Hippocampal formation (tissue), 2 donors: Measurements from ENCODE around the gene S100A10.

Source experiments
- DNase-seq, 2 donors: peaks; one replicate each; lab custom pipeline; 2025; lab: John Stamatoyannopoulos, UW

Gene S100A10

DNA sequence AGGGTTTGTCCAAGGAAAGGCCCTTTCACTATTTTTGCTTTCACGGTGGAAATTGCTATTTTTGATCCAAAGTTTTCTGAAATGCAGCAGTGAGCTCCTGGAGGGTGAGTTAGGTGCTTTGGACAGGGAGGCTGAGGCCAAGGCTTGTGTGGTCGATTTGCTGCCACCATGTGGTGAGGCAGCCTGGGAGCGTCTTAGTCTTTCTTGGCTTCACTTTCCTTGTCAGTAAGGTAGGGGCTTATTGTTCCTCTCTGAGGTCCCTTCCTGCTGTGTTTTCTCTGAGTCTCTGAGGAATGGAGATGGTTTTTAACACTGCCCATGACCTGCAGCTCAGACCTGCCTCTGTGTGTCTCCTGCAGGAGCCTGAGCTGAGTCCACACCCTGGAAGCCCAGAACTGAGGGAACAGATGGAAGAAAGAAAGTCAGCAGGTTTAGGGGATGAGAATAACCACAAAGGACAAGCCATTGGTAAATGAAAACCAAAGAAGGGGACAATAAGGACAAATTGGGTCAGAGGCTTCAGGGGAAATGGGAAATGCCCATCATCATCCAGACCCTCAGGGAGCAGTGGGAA, 20.1 kb upstream of the S100A10 start:
- DNase-seq, result no peak

DNA sequence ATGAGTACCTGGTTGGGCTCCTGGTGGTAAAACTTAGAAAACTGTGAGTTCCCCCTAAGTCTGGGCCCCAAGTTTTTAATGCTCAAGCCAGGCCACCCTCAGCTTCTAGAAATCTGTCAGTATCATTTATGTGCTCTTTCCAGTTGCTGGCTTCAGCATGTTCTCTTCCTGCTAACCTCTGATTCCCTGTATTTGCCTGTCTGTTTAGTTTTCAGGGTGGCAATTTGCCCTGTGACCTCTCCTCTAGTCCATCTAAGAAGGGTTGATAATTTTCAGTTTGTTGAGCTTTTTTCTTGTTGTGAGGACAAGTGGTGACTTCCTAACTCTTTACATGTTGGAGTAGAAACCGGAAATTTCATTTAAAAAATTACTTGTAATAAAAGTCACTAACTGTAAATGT, 16.0 kb upstream of the S100A10 start:
- no peak for DNase-seq

DNA sequence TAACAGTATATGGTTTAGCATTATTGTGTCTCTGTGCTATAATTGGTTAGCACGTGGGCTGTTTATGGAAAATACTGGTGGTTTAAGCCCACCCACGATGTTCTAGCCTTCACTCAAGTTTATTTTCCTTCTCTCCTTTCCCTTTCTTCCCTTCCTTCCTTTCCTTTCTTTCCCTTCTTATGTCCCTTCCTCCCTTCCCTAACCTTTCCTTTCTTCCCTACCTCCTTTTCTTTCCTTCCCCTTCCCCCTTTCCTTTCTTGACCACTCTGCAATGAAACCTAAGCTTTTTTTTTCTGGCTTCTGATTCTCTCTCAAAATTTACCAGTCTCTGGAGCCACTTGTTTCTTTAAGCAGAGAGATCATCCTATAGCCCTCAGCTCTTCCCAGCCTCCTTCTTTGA, 13.4 kb upstream of the S100A10 start:
- DNase-seq, result no peak

DNA sequence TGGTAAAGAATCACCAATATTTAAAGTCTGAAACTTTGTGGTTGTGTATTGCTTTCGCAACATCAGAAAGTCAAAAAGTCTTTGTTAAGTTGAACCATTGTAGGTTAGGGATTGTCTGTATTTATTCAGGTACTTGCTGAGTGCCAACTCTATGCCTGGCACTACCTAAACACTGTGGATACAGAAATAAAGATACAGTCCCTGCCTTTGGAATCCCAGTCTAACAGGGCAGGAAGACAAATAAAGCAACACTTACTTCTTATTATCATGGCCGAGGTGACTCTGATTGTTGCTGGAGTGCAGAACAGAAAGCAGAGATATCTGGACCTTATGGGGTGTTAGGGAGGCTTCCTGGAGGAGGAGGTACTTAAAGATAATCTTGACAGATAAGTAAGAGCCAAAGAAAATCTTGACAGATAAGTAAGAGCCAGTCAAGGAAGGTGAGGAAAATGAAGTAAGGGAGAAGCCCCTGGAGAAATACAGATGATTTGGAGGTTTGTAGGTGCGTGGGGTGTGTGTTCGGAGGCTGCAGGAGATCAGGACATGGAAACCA, 11.8 kb upstream of the S100A10 start:
- DNase-seq, result no peak

DNA sequence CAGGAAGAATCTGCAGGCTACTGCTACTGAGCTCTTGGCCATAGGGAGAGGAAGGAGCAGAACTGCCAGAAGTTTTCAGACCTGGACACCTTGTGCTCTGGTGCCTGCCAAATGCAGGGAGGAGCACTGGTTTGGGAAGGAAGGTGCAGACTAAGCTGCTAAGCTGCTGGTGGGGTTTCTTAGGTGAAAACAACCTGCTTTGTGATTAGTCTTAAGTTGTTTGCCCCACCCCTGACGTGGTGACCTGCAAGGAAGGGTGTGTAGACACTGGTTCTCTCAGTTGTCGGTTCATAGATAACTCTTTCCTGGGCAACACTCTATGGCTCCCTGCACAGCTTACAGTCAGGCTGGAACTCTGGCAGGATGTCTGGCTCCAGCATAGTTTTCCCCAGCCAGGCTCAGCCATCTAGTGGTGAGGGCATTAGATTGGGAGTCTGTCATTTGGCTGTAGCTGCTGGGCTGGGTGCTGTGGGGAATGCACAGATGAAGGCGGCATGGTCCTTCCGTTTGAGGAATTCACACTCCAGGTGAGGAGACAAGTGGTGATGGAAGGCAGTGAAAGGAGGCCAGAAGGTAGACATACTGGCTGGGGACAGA, 10.3 kb upstream of the S100A10 start:
- DNase-seq, result no peak

DNA sequence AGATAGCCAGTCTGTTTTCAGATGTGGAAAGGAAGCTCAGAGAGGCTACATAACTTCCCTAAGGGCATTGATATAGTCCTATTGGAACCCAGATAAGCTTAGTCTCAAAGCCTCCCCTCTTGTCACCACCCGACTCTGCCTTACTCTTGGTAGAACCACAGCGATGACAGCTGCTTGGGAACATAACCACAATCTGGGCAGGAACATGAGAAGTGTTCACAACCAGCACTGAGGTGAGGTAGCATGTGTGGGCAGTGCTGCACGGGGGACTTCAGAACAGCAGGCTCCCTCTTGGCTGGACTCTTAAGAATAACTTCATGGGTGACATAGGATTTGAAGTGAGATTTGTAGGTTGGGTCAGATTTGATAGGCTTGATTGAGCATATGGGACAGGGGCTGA, 9.3 kb upstream of the S100A10 start:
- DNase-seq, result no peak

DNA sequence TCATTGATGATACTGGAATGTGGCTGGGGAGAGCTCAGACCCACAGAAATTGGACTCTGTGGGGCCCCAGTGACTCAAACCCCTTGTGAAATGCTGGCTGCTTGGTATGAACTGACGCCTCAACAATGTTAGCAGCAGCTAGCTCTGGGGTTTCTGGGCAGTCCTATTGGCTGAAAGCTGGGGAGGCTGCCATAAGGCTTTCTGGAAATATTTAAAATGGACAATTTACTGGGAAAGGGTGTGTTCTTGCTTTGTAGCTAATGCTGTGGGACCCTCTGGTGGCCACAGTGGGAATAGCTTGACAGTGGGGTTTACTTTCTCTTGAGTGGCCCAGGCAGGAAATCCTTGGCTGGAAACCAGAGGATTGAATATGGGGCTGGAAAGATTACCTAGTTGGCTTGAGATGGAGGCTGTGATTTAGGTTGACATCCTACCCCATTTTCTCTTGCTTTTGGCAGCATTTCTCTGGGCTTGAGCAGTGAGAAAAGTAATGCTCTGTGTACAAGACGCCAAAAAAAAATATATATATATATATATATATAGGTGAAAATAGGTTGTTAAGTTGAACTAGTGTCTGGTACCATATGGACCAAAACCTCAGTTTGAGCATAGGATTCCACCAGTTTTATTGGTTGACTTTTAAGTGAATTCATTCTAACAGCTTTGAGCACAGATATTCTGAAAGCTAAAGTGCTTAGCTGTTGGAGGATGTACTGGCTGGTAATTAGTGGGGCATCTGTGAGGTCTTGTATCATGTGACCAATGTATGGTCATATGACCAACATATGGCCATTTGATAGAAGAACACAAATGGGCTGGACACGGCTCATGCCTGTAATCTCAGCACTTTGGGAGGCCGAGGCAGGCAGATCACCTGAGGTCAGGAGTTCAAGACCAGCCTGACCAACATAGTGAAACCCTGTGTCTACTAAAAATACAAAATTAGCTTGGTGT, 8.2 kb upstream of the S100A10 start:
- peak; percentile 45 to 66 for DNase-seq

DNA sequence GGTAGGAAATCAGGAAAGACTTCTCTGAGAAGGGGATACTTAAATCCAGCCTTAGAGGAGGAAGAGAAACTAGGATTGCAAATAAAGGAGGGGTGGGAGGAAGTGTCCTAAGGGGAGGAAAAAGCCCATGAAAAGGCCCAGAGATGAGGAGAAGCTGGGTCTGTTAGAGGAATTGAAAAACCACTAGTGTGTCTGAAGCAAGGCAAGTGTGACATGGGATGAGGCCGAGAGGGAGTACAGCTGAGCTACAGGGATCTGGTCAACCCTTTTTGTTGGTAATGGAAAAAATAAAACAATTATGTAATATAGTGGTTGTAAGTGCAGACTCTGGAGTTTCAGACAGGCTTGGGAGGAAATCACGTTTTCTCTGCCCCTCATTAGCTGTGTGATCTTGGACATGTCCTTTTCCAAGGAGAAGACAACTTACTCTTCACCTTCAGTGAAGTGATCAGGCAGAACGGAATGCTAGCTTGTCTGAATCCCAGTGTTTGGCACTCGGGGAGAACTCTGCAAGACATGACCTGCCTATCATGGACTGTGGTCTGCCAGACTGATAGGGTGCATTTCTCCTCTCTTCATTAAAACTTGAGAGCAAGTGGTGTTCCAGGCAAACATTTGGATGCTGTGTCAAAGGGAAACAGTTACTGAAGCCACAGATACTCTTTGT, 7.4 kb upstream of the S100A10 start:
- DNase-seq, result no peak

DNA sequence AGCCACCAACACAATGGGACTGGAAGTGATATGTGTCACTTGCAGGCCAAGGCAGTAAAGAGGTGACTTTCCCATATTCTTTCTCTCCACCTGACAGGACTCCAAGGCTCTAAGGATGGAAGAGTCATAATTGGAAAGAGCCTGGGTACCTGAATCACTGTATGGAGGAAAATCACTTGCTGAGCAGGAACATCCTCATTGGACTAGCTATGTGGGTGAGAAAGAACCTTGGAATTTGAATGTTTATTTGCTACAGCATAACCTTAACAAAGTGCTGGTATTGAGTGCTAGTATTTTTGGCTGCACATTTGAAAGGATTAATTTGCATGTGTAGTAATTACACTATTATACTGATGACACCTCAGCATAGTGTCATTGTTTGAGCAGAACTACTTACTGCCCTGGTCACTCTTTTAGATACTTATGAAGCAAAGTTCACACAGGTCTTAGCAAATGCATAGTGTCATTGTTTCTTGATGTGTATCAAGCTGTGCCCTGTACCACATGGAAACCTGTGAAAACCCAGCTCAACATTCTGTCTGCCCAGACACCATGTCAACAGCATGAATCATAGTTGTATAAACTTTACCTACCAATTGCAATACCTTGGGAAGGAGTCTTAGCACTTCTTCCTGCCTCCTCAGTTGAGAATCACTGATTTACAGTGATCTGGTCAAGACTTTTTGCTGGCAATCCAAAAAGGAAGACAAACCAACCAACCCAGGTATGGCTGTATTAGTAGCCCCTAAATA, 5.1 kb upstream of the S100A10 start:
- no peak for DNase-seq

DNA sequence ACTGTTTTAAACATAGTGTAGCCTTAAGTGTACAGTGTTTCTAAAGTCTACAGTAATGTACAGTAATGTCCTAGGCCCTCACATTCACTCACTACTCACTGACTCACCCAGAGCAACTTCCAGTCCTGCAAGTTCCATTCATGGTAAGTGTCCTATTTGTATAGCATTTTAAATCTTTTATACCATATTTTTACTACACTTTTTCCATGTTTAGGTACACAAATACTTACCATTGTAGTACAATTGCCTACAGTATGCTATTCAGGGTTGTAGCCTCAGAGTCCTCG, 3.6 kb upstream of the S100A10 start:
- no peak for DNase-seq

DNA sequence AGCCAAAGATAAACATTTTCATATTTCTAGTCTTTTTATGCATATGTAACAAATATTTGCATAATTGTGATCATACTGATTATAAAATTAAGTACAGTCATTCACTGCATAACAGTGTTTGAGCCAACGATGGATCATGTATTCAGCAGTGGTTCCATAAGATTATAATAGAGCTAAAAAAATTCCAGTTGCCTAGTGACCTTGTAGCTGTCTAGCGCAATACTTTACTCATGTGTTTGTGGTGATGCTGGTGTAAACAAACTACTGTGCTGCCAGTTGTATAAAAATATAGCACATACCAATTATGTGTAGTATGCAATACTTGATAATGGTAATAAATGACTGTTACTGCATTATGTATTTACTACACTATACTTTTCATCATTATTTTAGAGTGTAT, 2.1 kb upstream of the S100A10 start:
- DNase-seq, result no peak

DNA sequence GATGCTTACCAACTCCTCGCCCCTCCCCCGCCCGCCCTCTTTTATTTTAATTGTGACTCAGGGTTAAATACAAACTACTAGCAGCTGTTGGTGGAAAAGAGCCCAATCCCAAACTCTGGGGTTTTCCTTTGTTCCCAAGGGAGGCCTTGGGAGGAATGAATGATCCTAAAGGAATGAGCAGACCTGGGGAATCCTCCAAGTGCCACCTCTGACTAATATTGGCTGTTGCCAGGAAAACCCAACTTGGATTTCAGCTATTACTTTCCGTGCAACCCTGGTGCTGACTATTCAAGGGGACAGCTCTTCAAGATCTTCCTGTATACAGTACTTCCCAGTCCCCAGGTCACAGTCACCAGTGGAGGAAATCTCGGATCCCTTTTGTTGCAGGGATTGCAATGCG, 1.3 kb upstream of the S100A10 start:
- DNase-seq, result no peak

DNA sequence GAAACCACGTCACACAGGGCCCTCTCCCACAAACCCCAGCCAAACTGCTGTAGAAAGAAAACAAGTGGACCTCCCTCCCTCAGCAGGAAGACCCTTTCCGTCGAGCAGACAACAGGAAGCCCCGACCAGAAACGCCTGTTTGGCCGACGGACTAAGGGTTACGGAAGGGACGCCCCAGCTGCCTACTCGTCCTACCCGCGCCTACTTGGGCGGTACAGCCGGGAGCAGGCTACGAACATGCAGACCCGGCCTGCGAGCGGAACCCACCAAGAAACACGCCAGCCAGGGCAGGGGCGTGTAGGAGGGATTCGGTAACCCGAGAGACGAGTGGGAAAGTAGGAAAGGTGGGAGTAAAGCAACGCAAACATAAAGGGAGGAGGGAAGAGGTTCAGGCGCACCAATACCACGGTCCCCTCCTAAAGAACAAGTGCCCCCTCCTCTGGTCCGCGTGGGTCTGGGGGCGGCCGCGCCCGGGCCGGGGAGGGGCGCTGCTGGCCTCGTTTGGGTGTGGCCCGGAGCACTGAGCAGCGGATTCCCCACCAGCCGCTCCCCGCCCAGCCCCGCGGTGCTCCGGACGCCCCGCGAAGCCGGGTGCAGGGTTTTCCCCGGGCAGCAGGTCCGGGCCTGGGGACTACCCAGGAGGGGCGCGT, 450 bp downstream of the S100A10 start:
- DNase-seq, result no peak

DNA sequence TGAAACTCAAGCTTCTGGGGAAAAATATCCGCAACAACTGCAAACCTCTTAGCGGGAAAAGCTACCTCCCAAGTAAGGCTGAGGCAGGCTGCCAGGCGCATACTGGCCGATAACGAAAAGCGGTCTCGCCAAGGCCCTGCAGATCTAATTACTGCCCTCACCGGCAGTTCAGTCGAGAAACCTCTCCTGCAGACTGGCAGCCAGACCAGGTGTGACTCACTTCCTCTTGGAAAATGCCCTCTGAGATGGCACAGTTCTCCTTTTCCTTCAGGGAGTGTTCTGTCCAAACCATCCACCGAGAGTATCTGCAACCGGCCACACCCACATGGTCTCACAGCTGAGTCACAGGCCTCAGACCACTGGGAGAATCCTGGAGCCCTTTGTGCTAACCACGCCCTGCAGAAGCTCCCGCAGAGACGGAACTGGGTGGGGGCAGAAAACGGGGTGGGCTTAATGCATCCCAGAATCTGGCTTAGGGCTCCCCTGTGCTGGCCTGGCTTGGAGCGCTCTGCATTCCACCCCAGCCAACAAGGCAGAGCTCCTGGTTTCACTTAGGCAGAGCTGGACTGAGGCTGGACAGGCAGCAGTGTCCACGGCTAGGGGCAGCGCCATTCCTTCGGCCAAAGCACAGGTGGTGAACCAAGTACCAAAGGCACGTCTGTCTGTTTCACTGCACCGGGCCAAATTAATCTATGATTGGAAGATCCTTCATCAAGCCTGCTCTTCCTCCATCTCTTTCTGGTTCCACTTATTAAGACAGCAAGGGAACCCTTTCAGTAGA, 1.2 kb downstream of the S100A10 start:
- DNase-seq, result no peak

DNA sequence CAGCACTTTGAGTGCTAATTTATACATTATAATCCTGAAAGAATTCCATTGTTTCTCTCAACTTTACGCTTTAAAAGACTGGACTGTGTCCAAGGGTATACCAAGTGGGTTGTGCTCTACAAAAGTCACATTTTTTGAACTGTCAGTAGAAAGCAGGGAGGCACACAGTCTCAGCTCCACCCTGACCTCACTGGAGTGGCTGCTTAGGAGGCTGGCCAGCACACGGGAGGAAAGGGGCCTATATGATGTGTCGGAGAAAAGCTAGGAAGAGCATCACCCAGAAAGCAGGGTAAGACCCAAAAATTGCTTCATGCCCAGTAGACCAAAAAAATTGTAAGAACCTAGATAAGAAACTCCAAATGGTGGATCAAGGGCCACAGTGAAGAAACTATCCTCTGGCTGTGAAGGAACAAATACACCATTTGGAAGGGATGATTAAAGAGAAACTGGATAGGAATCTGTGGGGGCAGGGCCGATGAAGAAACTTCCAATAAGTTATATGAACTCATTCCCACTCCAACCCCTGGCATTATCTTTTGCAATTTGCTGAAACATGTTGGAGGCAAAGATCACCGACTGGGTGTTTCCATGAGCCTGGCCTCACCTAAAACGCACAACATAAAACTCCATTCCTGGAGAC, 1.9 kb downstream of the S100A10 start:
- no peak for DNase-seq

DNA sequence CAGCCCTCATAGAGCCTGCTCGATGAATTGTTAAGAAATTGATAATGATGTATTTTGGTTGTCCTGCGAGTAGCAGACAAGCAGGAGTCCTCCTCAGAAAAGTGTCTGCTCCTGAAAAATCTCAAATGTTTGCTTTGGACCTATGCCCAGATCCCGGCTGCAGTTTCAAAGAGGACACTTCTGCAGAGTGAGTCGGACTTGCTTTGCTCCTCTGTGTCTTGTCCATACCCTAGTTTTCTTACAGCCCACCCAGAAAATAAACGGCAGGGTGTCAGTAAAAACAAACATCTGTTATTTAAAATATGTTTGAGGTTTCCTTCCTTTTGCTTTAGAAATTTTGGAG, 2.8 kb downstream of the S100A10 start:
- DNase-seq, result no peak

DNA sequence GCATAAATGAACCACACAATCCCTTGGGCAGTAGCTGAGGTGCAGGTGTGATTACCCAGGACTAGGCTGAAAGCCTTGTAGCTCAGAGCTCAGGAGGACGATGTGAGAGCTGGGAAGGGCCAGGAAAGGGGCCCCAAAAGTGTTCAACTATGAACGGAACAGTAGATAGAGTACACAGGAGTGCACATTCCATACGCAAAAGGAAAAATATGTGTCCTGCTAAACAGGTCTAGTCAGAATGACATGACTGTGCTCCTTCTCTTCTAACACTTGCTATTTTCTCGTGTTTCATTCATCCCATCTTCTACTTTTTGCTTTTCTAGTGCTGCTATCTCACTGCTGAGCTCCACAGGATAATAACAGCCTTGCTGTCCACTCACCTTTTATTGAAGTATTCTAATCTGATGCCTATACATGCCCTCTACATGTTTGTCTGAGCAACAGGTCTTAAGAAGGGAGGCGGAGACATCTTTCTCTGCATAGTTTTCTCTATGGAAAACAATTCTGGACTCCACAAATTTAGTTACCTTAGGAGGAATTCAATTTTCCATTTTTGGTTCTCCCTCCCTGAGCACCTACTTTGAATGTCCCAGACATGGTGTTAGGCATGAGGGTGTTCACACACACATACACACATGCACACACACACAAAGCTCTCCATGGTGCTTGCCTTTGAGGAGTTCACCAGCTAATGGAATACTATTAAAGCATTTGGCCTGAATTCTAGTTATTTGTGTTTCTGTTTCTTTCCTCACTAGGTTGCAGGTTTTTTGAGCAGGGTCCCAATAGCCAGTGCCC, 3.4 kb downstream of the S100A10 start:
- DNase-seq, result no peak

DNA sequence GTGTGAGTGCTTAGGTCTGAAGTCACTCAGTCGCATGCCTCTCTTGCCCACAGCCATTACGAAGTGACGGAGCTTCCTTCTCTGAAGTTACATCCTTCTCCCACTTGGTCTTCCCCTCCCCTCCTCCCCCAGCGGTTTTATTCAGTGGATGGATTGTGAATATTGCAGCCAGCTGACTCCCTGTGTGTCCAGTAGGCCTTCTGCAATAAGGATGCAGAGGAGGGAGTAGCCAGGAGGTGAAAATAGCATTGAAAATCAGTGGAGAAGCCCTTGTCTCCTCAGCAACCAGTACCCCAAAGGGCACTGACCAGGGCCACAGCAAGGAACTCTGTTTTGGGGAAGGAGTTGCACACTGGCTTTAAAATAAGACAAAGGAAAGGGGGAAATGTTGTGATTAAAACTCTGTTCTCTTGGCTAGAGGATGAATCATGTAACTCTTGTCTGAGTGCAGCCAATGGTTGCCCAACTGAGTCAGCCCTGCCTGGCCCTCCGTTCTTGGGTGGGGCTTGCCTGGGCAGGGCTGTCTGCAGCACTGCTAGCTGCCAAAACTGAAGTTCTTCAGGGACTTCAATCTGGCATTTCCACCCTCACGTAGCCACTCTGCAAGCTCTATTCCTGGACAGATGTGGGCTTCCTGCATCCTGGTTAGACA, 4.3 kb downstream of the S100A10 start:
- no peak for DNase-seq

DNA sequence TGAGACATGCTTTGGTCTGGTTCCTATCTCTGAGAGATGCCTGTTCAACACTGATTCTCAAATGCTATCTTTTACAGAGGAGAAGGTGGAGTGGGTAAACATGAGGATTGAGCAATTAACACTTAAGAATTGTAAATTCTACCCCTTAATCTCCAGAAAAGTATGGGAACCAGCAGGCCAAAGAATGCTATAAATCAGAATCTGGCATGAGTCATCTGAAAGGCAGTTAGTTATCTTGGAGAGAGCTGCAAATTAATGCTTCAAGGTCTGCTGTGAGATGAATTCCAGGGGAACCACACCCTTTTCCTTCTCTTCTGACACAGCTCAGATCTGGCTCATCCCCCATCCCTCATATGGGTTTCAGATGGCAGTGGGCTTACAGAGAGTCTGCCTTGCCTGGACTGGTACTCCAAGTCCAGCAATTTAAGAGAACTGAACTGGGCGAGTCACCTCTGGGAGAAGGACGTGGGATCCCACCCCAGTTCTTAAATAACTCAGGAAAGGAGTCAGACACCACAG, 5.2 kb downstream of the S100A10 start:
- no peak for DNase-seq
